AG20443 (cell line): ENCODE data around the gene HMX1.
A peak's percentile ranks its signal among the peaks of the same experiment; 100 is the strongest.

ENCODE experiments used
- DNase-seq: peaks from one replicate; pipeline ENCODE4 v3.0.0; 2012; ENCODE audit warnings: low spot score, mixed read lengths

The HMX1 gene

DNA sequence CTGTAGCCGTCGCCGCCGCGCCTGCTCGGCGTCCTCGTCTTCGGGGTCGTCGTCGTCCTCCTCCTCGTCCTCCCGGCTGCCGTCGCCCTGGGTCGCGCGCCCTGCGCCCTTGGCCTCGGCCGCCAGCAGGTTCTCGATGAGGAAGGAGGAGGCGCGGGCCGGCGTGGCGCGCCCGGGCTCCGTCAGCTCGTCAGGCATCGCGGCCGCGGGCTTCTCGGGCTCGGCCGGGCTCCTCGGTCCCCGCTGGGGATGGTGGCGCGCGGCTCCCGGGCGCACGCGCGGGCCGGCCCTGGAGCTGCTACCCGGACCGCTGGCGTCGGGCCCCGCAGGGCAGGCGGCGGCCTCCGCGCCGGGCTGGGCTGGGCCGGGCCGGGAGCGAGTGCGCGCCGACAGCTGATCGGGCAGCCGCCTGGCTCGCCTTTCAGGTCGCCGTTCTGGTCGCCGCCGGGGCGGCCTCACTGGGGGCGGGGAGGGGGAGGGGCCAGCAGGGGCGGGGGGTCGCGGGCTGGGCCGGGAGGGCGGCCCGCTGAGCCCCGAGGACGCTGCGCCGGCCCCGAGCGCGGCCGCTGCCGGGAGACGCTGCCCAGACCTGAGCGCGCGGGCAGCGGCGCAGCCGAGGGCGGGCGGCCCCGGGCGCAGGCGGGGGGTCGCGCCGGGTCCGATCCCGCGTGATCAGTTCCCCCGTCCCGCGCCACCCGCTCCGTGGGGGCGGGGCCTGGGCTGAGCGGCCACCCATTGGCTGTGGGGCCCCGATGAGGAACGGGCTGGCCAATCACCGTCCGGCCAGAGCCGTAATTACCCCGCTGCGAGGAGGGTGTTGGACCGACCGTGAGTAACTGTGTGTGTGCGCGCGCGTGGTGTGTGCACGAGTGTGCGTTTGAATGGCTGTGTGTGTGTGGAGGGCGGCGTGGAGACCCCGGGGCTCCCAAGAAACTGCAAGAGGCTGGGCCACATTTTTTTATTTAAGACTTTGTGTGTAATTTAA is at the start of gene HMX1:
Gene HMX1 (minus strand): TSS at position 423 of the 985 bp plus-strand sequence. CDS start 225 bp downstream, at position 198.
- DNase-seq = peak; percentile 61

DNA sequence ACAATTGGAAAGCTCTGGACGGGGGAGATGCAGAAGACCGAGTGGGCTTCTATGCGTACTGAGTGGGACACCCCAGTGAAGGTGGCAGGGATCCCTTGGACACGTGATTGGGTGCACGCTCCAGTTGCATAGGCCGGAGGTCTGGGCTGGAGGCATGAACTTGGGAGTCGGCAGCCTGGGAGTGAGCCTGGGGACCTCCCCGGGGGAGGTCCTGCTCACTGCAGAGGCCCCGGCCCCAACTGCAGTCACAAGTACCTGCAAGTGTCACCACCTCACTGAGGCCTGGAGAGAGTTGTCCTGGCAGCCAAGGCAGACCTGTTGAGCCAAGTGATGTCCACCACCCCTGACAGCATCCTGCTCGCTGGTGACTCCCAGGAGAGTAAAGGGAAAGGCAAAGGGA is 49.3 kb upstream of the HMX1 start:
- DNase-seq = peak; percentile 4

DNA sequence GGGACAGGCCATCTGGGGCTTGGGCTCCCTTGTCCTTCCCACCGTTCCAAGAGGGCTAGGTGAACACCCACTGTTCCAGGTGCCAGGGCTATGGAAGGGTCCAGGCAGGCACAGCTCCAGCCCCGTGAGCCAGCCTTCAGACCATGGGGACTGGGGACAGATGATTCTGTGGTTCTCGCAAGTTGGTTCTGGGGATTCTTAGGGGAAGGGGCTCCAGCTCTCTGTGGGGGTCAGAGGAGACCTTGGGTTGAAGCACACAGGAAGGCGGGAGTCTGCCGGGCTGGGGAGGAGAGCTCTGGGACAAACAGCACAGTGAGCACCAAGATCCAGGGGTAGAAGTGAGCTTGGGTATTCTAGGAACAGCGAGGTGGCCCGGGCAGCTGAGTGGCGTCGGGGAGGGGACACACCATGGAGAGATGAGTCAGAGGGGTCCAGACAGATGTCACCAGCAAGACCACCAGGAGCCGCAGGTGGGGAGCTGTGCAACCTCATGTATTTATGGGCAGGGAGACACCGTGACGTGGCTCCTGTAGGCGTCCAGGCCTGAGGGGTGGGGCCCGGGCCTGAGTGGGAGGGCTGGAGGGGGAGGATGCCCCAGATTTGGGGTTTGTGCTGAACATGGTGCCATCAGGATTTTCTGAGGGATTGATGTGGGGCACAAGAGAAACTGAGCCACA is 48.8 kb upstream of the HMX1 start:
- DNase-seq = peak; percentile 4

DNA sequence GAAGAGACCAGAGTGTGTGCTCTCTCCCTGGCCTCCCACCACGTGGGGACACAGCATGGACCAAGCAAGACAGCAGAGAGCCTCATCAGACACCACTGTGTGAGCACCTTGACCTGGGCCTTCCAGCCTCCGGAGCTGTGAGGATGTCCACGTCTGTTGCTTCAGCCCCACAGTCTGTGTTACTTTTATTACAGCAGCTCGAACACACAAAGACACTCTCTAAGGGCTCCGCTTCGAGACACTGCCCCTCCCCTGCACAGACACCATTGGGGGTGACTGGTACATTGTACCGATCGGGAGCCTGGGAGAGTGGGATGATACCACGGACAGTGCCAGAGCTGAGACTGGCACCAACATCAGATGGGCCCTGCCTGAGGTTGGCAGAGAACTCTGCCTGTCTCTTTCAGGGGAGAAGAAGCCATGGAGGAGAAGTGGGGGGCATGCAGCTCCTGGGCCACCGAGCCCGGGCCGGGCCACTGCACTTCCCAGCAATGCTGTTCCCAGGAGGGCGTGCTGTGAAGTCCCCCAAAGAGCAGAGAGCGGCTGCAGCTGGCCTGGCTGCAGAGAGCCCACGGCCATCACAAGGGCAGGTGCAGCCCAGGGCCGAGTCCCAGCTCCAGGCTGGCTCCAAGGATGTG is 48.1 kb upstream of the HMX1 start:
- DNase-seq = peak; percentile 3

DNA sequence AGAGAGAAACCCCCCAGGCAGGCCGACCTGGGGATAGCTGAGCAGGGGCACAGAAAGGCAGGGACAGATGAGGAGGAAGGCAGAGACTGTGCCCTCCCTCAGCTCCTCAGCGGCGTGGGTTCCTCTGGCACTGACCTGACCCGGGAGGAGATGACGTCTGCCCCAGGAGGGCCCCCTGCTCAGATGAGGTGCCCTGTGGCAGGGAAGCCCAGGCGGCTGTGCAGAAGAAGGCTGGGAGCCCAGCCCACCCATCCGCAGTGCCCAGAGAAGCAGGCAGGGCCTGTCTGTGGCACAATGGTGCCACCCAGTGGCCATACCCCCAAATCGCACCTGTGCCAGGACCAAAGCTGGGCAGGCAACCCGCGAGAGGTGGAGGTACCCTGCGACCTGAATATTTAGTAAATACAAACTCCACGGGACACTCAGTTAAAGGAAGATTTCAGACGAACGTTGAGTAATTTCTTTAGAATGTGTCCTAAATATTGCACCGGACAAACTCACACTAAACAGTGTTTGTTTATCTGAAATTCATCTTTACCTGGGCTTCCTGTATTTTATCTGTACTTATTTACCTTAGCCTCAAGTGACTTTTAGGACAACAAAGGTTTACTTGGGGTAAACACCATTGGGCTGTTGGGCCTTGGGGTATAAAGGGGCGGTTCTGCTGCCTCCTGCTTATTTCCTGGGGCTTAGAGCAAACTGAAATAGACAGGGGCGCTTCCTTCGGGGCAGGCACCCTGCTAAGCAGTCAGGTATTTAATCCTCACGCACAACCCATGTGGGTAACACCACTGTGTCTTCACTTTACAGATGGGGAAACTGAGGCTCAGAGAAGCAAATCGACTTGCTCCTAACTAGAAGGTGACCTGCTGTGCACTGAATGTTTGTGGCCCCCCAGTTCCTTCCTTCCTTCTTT is 46.5 kb upstream of the HMX1 start:
- DNase-seq = peak; percentile 90

DNA sequence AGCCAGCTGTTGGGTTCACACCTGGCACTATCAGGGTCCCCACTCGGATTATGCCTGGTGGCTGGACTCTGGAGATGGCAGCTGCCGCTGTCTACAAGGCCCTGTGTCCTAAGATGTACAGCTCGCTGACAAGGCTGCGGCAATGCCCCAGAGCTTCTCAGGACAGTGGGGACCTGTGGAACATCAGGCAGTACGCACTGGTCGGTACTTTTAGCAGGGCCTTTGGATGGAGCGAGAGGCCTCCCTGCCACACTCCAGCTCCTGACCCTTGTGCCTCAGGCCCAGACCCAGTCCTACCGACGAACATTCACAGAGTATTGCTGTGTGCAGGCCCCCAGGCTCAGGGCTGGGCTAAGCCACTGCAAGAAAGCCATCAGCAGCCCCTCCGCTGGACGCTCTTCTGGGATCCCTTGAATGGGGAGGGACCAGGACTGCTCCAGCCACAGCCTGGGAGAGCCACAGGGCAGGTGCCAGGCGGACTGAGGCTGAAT is 45.7 kb upstream of the HMX1 start:
- peak; percentile 6 for DNase-seq

DNA sequence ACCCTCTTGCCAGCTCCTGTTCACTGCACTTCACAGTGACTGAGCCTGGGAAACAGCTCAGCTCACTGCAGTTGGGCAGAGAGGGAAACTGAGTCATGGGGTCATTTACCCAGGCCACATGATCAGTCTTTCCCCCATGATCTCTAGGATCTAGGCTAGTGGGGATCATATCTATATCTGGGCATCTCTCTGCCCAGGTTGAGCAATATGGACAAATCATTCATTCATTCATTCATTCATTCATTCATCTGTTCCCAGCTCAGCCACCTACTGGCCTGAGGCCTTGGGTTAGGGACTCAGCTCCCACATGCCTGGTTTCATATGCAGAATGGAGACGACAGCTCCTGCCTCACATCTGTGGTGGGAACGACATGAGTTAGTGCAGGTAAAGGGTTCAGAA is 45.3 kb upstream of the HMX1 start:
- no peak for DNase-seq

DNA sequence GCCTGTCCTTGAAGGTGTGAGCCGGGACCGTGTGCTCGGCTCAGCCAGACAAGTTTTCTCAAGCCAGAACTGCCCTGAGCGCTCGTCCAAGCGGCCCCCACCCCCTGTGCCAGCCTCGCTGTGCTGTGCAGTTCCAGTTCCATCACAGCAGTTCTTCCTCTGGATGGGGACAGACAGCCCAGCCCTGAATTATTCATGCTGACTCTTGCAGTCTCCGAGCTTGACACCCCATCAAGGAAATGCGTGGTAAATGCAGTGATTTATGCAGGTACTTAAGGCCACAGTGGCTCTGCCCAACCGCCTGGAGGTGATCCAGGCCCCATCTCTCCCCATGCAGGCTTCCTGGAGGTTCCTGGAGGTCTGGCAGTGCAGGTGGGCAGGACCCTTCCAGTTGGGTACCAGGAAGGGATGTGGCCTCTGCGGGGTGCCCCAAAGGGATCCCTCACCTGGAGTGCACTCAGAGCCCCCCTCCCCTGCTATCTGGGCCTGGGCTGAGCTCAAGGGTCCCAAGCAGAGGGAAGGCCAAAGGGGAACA is 44.8 kb upstream of the HMX1 start:
- DNase-seq = peak; percentile 5

DNA sequence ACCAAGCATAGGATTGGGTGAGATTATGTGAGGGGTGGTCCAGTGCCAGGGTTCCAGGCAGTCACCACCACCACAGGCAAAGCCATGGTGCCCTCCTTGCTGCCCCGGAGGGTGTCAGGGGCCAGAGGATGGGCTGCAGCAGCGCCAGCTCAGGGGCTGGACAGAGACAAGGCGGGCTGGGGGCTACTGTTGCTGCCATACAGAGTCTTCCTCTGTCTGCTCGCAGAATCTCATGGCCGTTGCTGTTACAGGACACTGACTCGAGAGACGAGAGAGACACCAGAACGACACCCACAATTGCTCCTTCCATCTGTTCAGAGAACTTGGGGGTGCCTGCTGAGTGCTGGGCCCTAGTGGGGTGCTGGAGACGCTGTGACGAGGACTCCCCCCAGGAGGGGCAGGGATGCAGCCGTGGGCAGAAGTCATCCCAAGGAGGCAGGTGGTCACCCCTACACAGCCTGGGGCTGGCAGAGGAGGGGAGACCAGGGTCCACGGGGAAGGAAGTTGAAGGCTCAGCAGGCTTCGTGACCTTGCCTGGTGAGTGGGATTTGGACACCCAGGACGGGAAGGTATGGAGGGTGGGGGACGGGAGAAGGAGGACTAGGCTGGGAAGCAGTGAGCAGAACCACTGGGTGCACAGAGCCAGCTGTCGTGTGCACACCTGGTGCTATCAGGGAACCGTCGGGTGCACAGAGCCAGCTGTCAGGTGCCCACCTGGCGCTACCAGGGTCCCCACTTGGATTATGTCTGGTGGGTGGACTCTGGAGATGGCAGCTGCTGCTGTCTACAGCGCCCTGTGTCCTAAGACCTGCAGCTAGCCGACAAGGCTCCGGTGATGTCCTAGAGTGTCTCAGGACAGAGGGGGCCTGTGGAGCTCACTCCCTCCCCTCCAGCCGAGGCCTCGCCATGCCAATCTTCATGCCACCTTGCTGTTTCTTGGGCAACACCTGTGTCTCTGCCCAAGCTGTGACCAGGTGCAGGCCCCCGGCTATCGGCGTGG is 43.9 kb upstream of the HMX1 start:
- peak; percentile 7 for DNase-seq

DNA sequence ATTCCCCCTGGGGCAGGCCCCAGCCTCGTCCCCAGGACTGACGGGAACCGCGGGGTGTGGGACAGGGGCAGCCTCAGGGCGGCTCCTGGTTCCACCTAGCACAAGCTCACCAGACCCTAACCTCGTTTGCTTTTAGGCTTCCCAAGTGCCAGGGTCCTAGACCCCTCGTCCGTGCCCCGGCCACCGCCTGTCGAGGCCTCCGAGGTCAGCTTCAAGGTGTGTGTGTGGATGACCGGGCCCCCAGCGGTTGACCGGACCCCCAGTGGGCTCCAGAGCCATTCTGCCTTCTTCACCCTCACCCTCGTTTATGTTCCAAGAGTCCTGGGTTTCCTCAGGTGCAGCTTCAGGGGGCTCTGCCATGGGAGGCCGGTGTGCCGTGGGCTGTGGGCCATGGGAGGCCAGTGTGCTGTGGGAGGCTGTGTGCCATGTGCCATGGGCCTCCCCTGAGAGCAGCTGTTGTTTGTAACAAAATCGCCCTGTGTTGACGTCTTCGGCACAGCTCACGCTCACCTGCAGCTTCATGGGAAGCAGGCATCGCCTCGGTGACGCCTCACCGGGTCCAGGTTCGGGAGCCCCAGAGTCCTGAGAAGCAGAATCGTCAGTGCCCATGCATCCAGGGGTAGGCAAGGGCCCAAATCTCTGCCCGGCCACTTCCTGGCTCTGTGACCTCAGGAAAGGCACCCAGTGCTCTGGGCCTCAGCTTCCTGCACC is 43.0 kb upstream of the HMX1 start:
- peak; percentile 4 for DNase-seq

DNA sequence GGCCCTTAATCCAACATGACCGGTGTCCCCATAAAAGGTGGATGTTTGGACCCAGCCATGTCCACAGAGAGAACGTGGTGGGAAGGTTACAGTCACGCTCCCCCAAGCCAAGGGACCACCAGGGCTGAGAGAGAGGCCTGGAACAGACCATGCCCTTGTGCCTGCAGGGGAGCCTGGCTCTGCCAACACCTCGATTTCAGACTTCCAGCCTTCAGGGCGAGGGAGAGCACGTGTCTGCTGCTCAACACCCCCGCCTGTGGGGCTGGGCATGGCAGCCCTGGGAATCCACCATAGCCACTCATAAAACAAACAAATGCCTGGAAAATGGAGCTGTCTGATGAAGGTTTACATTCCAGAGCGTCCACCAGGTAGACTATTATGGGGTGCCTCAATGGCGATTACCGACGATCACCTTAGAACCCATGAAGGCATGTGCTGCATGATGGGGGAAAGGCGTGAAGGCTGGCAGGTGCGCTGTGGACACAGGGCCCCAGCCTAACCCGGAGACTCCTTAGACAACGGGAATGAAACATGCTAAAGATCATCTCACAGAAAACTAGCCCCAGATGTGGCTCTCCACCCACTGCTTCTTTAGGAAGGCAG is 42.3 kb upstream of the HMX1 start:
- peak; percentile 2 for DNase-seq

DNA sequence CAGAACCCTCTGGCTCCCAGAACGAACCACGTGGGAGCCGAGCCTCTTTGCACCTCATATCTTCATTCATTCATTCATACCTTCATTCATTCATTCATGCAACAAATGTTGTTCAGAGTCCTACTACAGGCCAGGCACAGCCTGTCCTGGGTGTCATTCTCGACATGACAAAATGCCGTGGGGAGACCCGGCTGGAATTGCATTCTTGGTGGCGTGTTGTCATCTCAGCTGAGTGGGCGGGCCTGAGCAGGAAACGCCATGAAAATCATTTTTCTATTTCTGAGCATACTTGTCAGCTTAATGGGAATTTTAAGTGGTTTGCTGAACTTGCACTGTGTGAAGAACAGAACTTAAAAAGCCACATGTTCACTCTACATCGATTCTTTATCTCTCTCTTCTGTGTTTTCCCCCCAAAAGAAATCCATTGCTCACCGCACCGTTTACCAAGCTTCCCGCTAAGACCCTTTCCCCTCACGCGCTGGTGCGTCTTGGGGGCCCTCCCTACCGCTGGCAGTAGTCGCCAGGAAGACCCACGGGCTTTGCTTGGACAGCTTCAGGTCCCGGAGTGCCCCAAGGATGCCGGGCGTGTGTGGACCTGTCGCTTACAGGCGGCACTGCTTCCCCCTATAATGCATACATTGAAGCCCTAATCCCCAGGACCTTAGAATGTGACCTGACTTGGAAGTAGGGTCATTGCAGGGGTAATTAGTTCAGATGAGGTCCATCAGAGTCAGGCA is 41.6 kb upstream of the HMX1 start:
- peak; percentile 10 for DNase-seq

DNA sequence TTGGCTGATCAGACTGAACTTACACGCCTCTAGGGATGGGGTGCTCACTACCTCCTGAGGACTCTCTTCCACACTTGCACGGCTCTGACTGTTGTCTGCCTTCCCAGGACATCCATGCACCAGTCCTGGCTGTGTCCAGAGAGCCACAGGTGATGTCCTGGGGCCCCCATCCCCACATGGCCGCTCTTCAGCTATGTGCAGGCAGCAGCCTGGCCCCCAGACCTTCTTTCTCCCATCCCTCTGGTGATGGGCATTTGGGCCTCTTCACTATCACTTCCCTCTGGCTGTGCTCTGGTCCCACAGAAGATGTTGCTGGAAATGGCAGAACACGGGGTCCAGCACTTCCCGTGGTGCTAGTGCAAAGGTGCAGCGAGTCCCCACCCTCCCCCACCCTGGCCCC is 40.9 kb upstream of the HMX1 start:
- DNase-seq = peak; percentile 9

DNA sequence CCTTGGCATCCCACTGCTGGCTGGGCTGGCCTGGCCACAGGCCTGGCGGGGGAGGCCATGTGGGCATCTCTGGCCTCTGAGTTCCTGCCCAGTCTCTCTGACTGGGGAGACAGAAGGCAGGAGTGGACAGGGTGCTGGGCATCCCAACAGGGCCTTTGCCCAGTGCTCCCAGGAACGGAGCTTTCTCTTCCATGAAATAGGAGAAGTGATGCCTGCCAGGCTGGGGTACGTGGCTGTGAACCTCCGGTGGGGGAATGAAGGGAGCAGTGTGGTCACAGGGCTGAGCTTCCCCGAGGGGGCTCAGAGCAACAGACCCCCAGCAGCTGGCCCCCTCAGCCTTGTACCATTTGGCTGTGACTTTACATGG is 40.4 kb upstream of the HMX1 start:
- no peak for DNase-seq

DNA sequence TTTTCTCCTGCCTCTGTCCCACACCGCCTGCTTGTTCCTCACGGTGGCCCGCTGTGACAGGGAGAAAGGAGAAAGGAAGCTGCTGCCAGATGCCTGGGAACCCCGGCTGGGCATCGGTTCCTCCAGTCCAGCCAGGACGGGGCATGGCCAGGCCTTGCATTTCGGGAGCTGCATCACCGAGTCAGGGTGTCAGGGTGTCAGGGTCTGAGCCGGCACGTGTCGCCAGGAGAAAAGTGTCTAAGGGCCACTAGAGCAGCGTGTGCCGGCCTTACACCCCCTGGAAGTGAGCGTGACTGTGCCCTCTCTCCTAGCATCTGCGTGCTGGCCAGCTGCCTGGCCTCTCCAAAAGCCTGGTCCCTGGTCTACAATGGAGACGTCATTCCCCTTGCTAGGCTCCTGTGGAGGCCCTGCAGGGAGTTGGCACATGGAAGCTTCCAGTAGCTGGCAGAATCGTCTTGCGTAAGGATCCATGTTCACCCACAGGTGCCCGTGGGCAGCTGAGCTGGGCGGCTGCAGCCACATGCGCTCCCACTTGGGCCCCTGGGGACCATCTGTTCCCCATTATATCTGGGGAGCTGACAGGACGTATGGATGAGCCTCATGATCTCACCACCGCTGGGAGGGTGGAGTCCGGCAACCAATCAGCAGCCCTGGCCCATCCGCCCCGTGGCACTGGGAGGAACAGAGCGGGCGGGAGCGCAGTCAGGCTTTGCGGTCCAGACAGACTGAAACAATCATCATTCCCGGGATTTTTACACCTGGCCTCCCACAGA is 39.9 kb upstream of the HMX1 start:
- peak; percentile 62 for DNase-seq

DNA sequence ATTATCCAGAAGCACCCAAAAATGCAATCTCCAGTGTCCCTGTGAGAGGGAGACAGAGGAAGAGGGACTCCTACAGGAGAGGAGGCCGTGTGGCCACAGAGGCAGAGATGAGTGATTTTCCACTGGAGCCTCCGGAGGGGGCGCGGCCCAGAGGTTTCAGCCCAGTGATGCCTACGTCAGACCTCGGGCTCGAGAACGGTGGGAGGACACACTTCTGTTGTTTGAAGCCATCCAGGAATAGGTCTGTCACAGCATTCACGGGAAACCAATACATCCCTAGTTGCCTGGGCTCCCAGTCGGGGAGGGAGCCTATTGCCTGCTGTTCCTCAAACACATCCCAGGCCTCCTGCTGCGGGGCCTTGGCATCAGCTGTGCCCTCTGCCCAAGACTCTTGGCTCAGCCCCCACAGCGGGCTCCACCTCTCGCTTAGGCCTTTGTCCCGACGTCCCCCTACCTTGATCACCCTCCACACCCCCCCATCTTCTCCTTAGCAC is 39.2 kb upstream of the HMX1 start:
- DNase-seq = peak; percentile 23
